GM12874 (cell line): Measurements from ENCODE around the gene PRKCE.

Source experiments
- TF ChIP-seq, protein P1 (sequence below): IDR thresholded peaks from 2 replicates; pipeline ENCODE4 v1.5.1; 2011; ENCODE audit warnings: low read depth, mild to moderate bottlenecking, control low read depth, low read length, moderate library complexity; ENCODE audit not compliant: insufficient read depth

Gene PRKCE

GRCh38 chr2:45902380-45902779 lies 250.9 kb downstream of the PRKCE start:
- TF ChIP-seq, protein P1, sequence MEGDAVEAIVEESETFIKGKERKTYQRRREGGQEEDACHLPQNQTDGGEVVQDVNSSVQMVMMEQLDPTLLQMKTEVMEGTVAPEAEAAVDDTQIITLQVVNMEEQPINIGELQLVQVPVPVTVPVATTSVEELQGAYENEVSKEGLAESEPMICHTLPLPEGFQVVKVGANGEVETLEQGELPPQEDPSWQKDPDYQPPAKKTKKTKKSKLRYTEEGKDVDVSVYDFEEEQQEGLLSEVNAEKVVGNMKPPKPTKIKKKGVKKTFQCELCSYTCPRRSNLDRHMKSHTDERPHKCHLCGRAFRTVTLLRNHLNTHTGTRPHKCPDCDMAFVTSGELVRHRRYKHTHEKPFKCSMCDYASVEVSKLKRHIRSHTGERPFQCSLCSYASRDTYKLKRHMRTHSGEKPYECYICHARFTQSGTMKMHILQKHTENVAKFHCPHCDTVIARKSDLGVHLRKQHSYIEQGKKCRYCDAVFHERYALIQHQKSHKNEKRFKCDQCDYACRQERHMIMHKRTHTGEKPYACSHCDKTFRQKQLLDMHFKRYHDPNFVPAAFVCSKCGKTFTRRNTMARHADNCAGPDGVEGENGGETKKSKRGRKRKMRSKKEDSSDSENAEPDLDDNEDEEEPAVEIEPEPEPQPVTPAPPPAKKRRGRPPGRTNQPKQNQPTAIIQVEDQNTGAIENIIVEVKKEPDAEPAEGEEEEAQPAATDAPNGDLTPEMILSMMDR = no peak

GRCh38 chr2:45902781-45903375 lies 251.4 kb downstream of the PRKCE start:
- TF ChIP-seq, protein P1 = no peak

- TF ChIP-seq, protein P1 = no peak
These were observed 252.9 kb downstream of the PRKCE start for GRCh38 chr2:45904267-45904945.

DNA sequence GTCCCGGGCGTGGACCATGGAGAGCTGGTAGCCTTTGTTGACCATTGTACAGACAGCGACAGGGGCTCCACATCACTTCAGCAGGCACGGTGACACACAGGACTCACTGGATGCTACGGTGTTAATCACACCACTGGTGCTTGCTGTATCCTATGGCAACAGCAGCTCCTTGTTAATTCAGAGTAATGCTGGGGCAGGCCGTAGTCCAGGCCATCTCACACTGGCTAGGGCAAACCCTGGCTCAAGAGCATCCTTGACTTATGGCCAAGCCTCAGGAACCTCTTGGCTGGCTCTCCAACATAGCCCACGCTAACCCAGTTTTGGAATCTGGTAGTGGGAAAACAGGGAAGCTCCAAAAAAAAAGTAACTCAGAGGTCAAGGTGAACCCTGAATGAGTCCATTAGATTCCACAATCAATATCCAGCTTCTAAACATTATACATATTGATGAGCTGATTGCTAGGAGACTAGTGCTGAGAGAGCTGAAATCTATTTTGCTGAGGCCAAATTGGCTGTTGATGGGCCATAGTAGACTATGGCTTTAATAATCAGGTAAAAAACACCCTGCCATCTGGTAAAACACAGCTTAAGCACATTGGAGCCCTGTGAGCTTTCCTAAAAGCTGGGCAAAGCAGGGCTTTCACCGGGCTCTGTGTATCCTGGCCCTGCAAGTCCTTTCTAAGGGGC lies 253.6 kb downstream of the PRKCE start:
- TF ChIP-seq, protein P1 = no peak

- TF ChIP-seq, protein P1 = no peak
These were observed 254.1 kb downstream of the PRKCE start for GRCh38 chr2:45905632-45905958.

DNA sequence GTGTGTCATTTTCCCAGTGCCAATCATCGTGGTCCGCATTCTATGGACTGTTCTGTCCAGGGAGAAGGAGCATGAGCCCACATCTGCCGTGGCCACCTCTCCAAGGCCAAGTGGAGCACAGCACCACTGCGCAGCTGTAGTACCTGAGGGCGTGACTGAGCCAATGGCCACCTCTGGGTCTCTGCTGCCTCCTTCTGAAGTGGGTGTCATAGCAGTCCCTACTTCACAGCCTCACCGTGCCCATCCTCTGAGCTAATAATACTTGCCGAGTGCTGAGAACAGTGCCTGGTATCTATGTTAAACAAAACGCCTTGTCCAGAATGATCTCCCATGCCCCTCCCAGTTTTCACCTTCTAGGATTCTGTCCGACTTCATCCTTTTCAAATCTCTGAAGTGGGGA lies 256.1 kb downstream of the PRKCE start:
- TF ChIP-seq, protein P1 = no peak

GRCh38 chr2:45908316-45909170 lies 257.1 kb downstream of the PRKCE start:
- TF ChIP-seq, protein P1 = no peak
